Astrocyte (in vitro differentiated cells and primary cell): Measurements from ENCODE around the gene PPP2R5D. TPM values are rescaled to one million over a fixed set of nuclear protein-coding genes. Genes with fewer than 3 reads are reported as not detected.
A peak's percentile ranks its signal among the peaks of the same experiment; 100 is the strongest.

Experiments used
- DNase-seq: peaks from one replicate; pipeline ENCODE4 v3.0.0-alpha.2; 2010; ENCODE audit warnings: low read depth
- FAIRE-seq: peaks from 2 replicates; lab custom pipeline; 2011; peaks lifted over from hg19 to GRCh38; lab: Jason Lieb, UNC
- H2AFZ ChIP-seq: 2 replicates; pipeline ENCODE4 v1.6.0; 2012; ENCODE audit warnings: low read depth, low read length, inconsistent platforms
- H3K27ac ChIP-seq: 2 replicates; pipeline ENCODE4 v1.5.1; 2011; ENCODE audit warnings: low read depth, low read length, inconsistent platforms
- H3K27me3 ChIP-seq: 2 replicates; pipeline ENCODE4 v1.6.0; 2011; ENCODE audit warnings: low read length, inconsistent platforms; ENCODE audit not compliant: insufficient read depth
- H3K36me3 ChIP-seq: 2 replicates; pipeline ENCODE4 v1.5.1; 2011; ENCODE audit warnings: low read length, inconsistent platforms; ENCODE audit not compliant: insufficient read depth
- H3K4me1 ChIP-seq: 2 replicates; pipeline ENCODE4 v1.5.1; 2011; ENCODE audit warnings: low read length, inconsistent platforms; ENCODE audit not compliant: insufficient read depth
- H3K4me2 ChIP-seq: 2 replicates; pipeline ENCODE4 v1.6.0; 2012; ENCODE audit warnings: low read length, inconsistent platforms
- H3K4me3 ChIP-seq: 2 replicates; pipeline ENCODE4 v1.5.1; 2011; ENCODE audit warnings: low read depth, mild to moderate bottlenecking, low read length, inconsistent platforms; ENCODE audit not compliant: insufficient read depth
- H3K79me2 ChIP-seq: 2 replicates; pipeline ENCODE4 v1.6.0; 2012; ENCODE audit warnings: mild to moderate bottlenecking, low read length, inconsistent platforms; ENCODE audit not compliant: insufficient read depth
- H3K9ac ChIP-seq: 2 replicates; pipeline ENCODE4 v1.6.0; 2012; ENCODE audit warnings: mild to moderate bottlenecking, low read length, inconsistent platforms
- H3K9me3 ChIP-seq: 2 replicates; pipeline ENCODE4 v1.5.1; 2012; ENCODE audit warnings: low read depth, mild to moderate bottlenecking, low read length, inconsistent platforms; ENCODE audit not compliant: insufficient read depth
- H4K20me1 ChIP-seq: 2 replicates; pipeline ENCODE4 v1.6.0; 2012; ENCODE audit warnings: low read length, inconsistent platforms; ENCODE audit not compliant: insufficient read depth
- H3K27ac Mint-ChIP-seq: one replicate; pipeline ENCODE4 v1.8.0; 2021; ENCODE audit warnings: mild to moderate bottlenecking, mixed read lengths; ENCODE audit not compliant: unreplicated experiment
- H3K27me3 Mint-ChIP-seq: one replicate; pipeline ENCODE4 v1.8.0; 2021; ENCODE audit warnings: low read depth, mixed read lengths; ENCODE audit not compliant: unreplicated experiment
- H3K36me3 Mint-ChIP-seq: one replicate; pipeline ENCODE4 v1.8.0; 2021; ENCODE audit warnings: low read depth, mixed read lengths; ENCODE audit not compliant: unreplicated experiment
- H3K4me1 Mint-ChIP-seq: one replicate; pipeline ENCODE4 v1.8.0; 2021; ENCODE audit warnings: low read depth, mixed read lengths; ENCODE audit not compliant: unreplicated experiment
- H3K4me3 Mint-ChIP-seq: one replicate; pipeline ENCODE4 v1.8.0; 2021; ENCODE audit warnings: mild to moderate bottlenecking, moderate library complexity, mixed read lengths; ENCODE audit not compliant: unreplicated experiment
- H3K9me3 Mint-ChIP-seq: one replicate; pipeline ENCODE4 v1.8.0; 2021; ENCODE audit warnings: mild to moderate bottlenecking, mixed read lengths; ENCODE audit not compliant: unreplicated experiment
- EZH2 ChIP-seq: IDR thresholded peaks from 2 replicates; pipeline ENCODE4 v1.6.1; 2012; ENCODE audit warnings: mild to moderate bottlenecking, low read length, inconsistent platforms; ENCODE audit not compliant: insufficient read depth
- total RNA-seq: library from RNA; stranded (reverse); gene quantifications from 2 replicates; pipeline ENCODE4 v1.2.1, GENCODE V29; 2021
- TF ChIP-seq, protein P1 (sequence below): IDR thresholded peaks from 2 replicates; pipeline ENCODE4 v1.5.1; 2011; ENCODE audit warnings: low read depth, mild to moderate bottlenecking, inconsistent platforms, low read length, moderate library complexity; ENCODE audit not compliant: insufficient read depth

Gene PPP2R5D
- total RNA-seq, 1 donor from 2014 or later, result 53.0 TPM

DNA sequence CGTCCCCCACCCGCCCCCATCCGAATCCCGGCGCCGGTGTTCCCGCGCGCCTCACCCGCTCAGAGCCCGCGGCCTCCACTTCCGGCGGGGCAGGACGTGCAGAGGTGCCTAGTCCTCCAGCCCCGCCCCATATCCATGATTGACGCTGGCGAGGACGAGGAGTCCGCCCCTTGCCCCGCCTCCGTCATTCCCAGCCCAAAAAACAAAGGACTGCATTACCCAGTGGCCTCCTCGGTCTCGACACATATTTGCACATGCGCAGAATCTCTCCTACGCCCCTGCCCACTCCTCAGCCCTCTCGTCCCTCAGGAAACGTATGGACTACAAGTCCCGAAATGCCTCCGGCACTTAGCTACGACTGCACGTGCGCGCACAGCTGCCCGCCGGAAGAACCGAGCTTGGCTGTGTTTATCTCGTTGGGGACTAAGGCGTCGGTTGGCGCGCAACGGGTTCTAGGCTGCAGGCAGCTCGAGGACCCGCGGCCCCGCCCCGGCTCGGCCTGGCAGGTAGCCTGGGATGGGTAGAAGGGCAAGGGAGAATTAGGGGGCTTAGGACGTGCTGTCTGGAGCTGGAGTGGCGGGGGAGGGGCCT is 29.6 kb downstream of the PPP2R5D start, which contains the start of the genes KLHDC3 and MEA1:
TSS of gene KLHDC3 (plus strand) at position 407 of the 591 bp plus-strand sequence. CDS start 2,944 bp downstream, outside the sequence.
TSS of gene MEA1 (minus strand) at position 104 of the 591 bp plus-strand sequence. CDS start 133 bp downstream, outside the sequence.
- Histone ChIP-seq H2AFZ (peak within 1 kb of the TSS; percentile 50), H3K4me3 (peak within 1 kb of the TSS; percentile 93), H3K79me2 (peaks cover 75% of the 10 kb centered on the region), H3K9me3 (no peaks in the 10 kb centered on the region), H3K9ac (peak within 1 kb of the TSS; percentile 96), H3K4me2 (peak within 1 kb of the TSS; percentile 98), H3K36me3 (peaks cover 25% of the 10 kb centered on the region), H3K27me3 (no peaks in the 10 kb centered on the region), H4K20me1 (peaks cover 34% of the 10 kb centered on the region), H3K27ac (peak within 1 kb of the TSS; percentile 73), H3K4me1 (peaks cover 26% of the 10 kb centered on the region)
- peak within 1 kb of the TSS; percentile 92 for H3K4me3 Mint-ChIP-seq
- TF ChIP-seq, protein P1, sequence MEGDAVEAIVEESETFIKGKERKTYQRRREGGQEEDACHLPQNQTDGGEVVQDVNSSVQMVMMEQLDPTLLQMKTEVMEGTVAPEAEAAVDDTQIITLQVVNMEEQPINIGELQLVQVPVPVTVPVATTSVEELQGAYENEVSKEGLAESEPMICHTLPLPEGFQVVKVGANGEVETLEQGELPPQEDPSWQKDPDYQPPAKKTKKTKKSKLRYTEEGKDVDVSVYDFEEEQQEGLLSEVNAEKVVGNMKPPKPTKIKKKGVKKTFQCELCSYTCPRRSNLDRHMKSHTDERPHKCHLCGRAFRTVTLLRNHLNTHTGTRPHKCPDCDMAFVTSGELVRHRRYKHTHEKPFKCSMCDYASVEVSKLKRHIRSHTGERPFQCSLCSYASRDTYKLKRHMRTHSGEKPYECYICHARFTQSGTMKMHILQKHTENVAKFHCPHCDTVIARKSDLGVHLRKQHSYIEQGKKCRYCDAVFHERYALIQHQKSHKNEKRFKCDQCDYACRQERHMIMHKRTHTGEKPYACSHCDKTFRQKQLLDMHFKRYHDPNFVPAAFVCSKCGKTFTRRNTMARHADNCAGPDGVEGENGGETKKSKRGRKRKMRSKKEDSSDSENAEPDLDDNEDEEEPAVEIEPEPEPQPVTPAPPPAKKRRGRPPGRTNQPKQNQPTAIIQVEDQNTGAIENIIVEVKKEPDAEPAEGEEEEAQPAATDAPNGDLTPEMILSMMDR, result no peak
- TF ChIP-seq EZH2, result no peak
- H3K36me3 Mint-ChIP-seq, result peaks cover 21% of the 10 kb centered on the region
- H3K27me3 Mint-ChIP-seq, result no peaks in the 10 kb centered on the region
- H3K9me3 Mint-ChIP-seq, result no peaks in the 10 kb centered on the region
- peaks cover 15% of the 10 kb centered on the region for H3K4me1 Mint-ChIP-seq
- FAIRE-seq (peak; percentile 80), DNase-seq (peak; percentile 99)
- peak within 1 kb of the TSS; percentile 85 for H3K27ac Mint-ChIP-seq

DNA sequence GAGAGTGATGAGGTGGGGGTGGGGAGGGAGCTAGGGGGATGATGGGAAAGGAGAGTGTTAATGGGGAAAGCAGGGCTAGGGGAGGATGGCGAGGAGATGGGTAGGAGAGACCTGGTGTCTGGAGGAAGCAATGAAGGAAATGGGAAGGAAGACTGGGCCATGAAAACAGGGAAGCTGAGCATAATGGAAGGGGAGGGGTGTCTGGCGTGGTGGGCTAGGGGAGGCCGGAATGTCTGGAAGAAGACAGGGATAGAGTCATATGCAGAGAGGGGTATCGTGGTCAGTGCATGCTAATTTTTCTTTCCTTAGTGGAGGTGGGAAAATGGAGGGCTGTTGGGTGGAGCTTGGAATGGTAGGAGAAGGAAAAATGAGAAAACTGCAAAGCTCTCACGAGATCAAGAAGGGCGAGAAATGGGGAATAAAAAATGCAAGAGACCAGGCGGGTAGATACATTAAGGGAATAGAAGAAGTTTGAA is 30.1 kb downstream of the PPP2R5D start:
- peaks cover 17% of the 10 kb centered on the region for H3K36me3 Mint-ChIP-seq
- peaks cover 33% of the 10 kb centered on the region for H4K20me1 ChIP-seq
- H3K4me3 Mint-ChIP-seq, result peak overlapping the region; percentile 92
- H3K27me3 ChIP-seq, result no peaks in the 10 kb centered on the region
- no peak for FAIRE-seq
- peak overlapping the region; percentile 85 for H3K27ac Mint-ChIP-seq
- peak overlapping the region; percentile 12 for H2AFZ ChIP-seq
- H3K4me3 ChIP-seq, result peak overlapping the region; percentile 93
- H3K9me3 Mint-ChIP-seq, result no peaks in the 10 kb centered on the region
- H3K9ac ChIP-seq, result peak overlapping the region; percentile 96
- H3K4me2 ChIP-seq, result peak overlapping the region; percentile 98
- DNase-seq, result peak; percentile 23
- no peaks in the 10 kb centered on the region for H3K9me3 ChIP-seq
- peaks cover 23% of the 10 kb centered on the region for H3K36me3 ChIP-seq
- H3K27ac ChIP-seq, result peak overlapping the region; percentile 73
- TF ChIP-seq EZH2, result no peak
- TF ChIP-seq, protein P1, result no peak
- no peaks in the 10 kb centered on the region for H3K27me3 Mint-ChIP-seq
- H3K4me1 ChIP-seq, result peaks cover 26% of the 10 kb centered on the region
- peaks cover 75% of the 10 kb centered on the region for H3K79me2 ChIP-seq
- peaks cover 15% of the 10 kb centered on the region for H3K4me1 Mint-ChIP-seq
